ENCODE measurements around the gene SPRY4.

- TF ChIP-seq POLR2A (IDR thresholded peaks at IDR 0.05; ENCODE audit: low read length), result no peak
- no peak for TF ChIP-seq GATA1 (IDR thresholded peaks at IDR 0.05; ENCODE audit: low read depth, low read length)
Measured at GRCh38 chr5:142358648-142359047, 33.8 kb upstream of the SPRY4 start.
